UCSD-AML1 (cell line): Measurements from ENCODE around the gene PDE4C.
A peak's percentile ranks its signal among the peaks of the same experiment; 100 is the strongest.

Source experiments
- DNase-seq: peaks from one replicate; lab custom pipeline; 2025; ENCODE audit not compliant: unreplicated experiment; lab: John Stamatoyannopoulos, UW

Gene PDE4C

GRCh38 chr19:18225702-18226468 lies at the start of gene PDE4C:
PDE4C (minus strand) TSS chr19:18226438; CDS start chr19:18226415, 23 bp downstream.
- DNase-seq, result no peak

- DNase-seq, result peak; percentile 23
Measured at GRCh38 chr19:18274781-18275356, 48.6 kb upstream of the PDE4C start.

- DNase-seq, result no peak
Measured at GRCh38 chr19:18274219-18274780, 48.1 kb upstream of the PDE4C start, which contains the start of gene IQCN. IQCN (minus strand) TSS chr19:18274452; CDS start chr19:18269478, 4,974 bp downstream.

GRCh38 chr19:18273561-18274218 lies 47.5 kb upstream of the PDE4C start:
- no peak for DNase-seq

GRCh38 chr19:18271433-18271841 lies 45.2 kb upstream of the PDE4C start:
- no peak for DNase-seq

- no peak for DNase-seq
Measured at GRCh38 chr19:18270326-18270725, 44.1 kb upstream of the PDE4C start.

- no peak for DNase-seq
Measured at GRCh38 chr19:18269070-18269723, 43.0 kb upstream of the PDE4C start.

GRCh38 chr19:18266771-18267686 lies 40.8 kb upstream of the PDE4C start:
- DNase-seq, result no peak

- no peak for DNase-seq
Measured at GRCh38 chr19:18265582-18265981, 39.3 kb upstream of the PDE4C start.

GRCh38 chr19:18264971-18265540 lies 38.8 kb upstream of the PDE4C start:
- DNase-seq, result no peak

GRCh38 chr19:18264137-18264854 lies 38.1 kb upstream of the PDE4C start:
- DNase-seq, result no peak

- DNase-seq, result no peak
Measured at GRCh38 chr19:18263324-18264136, 37.3 kb upstream of the PDE4C start.

GRCh38 chr19:18262917-18263316 lies 36.7 kb upstream of the PDE4C start:
- no peak for DNase-seq

- DNase-seq, result no peak
Measured at GRCh38 chr19:18262144-18262543, 35.9 kb upstream of the PDE4C start.

- DNase-seq, result no peak
Measured at GRCh38 chr19:18261474-18261873, 35.2 kb upstream of the PDE4C start.

- no peak for DNase-seq
Measured at GRCh38 chr19:18259893-18260292, 33.7 kb upstream of the PDE4C start.

GRCh38 chr19:18257503-18258470 lies 31.5 kb upstream of the PDE4C start:
- no peak for DNase-seq
